GM19324 (cell line): ENCODE measurements around the gene MRGPRX2.

Experiments used
- ATAC-seq: cut with Tn5 transposase; IDR thresholded peaks from one replicate; pipeline ENCODE4 v1.9.1; 2021; ENCODE audit warnings: mild to moderate bottlenecking, moderate library complexity; ENCODE audit not compliant: unreplicated experiment, low FRiP score

Gene MRGPRX2

DNA sequence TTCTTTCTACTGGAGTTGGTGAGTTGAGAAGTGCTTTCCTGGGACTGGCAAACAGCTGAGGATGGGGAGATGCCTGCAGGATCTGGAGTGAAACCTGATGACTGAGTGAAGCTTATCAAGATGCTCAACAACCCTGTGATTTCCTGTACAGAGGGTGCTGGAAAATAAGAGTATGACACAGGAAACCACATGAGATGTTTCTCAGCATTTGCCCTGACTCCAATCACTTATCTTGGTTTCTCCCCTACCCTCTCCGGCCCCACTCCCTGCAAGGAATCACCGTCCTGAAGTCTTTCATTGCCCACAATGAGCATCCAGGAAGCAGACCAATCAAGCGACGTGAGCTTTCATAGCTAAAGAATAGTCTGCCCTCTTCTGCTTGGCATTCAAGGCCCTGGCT is at the start of gene MRGPRX2:
Gene MRGPRX2 (minus strand): TSS at position 89 of the 400 bp plus-strand sequence. CDS start 4,315 bp downstream, outside the sequence.
- no peak for ATAC-seq

DNA sequence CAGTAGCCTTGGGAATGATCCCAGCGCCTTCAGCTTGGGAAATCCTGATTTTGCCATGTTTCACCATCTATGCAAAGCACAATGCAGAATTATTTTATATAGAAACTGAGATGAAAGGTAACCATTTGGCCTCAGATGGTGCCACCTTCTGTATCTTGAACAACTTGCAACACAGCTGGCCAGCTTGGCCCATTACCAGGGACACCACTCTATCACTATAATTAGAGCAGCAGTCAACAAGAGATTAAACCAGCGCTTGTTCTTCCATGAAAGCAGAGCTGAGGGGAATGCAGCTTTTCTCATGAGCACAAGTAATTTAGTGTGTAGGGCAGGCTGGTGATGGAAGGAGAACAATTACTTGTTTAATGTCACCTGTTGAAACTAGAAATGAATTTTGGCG is 49.8 kb upstream of the MRGPRX2 start:
- ATAC-seq: no peak

DNA sequence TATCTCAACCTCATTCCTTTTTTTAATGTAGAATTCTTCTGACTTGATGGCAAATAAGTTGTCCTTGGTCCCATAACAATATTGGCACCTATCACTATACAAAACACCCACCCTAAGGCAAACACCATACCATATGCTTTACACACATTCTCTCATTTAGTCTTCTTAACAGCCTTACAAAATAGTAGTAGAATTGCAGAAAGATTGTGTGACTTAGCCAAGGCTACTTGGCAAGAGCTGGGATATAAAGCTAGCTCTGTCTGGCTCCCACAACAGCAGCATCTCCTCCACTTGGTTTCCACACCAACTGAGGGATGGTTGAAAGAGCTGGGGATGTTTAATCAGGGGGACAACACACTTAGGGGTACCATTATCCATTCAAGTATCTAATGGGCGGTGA is 46.6 kb upstream of the MRGPRX2 start:
- no peak for ATAC-seq

DNA sequence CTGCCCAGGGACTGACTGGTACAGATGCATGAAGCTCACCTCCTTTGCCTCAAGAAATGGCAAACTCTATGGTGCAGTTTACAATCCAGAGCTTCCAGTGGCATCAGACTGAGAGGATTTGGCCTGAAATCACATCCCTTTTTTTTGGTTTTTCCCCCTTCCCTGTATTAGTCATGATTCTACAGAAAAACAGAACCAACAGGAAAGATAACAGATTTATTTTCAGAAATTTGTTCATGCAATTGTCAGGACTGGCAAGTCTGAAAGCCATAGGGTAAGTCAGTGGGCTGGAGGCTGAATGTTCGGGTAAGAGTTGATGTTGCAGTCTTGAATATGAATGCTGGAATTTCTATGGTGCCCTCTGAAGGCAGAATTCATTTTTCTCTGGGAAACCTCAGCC is 44.5 kb upstream of the MRGPRX2 start:
- no peak for ATAC-seq

DNA sequence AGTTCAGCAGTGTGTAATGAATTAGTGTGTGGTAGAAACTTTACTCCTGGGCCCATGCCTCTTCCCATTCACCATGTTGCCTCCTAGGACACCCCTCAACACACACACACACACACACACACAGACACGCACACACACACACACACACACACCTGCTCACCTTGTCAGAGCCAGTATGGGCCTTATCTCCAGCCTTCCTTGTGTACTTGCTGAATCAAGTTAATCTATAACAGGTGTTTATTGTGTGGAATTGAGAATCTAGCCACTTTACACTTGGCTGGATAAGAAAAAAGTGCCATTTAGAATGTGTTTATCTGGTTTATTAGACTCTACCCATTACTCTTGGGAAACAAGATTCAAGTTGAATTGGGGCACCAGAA is 42.0 kb upstream of the MRGPRX2 start:
- ATAC-seq: no peak

DNA sequence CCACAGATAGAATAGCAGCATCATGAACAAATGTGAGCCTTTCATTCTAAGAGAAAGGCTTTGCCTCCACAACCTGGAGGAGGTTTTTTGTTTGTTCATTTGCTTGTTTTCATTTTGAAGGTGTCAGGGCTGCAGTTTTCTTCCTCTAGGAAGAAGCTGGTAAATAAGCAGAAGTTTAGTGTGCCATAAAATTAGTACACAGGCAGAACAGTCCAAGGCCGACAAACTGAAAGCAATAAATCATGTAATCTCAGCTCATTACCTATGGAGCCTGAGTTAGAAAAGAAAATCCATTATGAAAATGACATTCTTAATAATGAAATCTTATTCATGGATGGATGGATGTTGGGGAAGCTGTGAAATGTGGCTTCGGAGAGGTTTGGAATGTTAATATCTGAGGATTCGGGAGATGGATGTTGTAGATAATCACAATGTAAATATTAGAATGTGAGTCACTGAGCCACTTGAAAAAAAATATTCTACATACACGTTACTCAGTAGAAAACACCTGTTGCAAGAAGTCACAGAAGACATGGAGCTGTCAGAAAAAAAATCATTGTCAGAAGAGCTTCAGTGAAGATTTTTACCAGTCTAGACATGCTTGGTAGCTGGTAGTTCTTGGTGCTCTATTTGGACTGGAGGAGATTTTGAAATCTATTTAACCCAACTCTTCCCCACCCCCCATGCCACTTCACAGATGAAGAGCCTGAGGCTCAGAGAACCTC is 41.4 kb upstream of the MRGPRX2 start:
- ATAC-seq: no peak

DNA sequence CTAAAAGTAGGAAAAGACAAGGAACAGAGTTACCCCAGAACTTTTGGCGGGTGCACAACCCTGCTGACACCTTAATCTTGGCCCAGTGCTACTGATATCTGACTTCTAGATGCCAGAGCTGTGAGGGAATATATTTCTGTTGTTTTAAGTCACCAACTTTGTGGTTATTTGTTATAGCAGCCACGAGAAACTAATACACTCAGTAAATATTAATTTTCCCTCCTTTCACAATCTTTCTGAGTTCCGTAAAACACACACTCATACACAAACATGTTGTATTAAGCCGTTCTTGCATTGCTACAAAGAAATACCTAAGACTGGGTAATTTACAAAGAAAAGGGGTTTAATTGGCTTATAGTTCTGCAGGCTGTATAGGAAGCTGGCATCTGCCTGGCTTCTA is 40.4 kb upstream of the MRGPRX2 start:
- ATAC-seq: no peak

DNA sequence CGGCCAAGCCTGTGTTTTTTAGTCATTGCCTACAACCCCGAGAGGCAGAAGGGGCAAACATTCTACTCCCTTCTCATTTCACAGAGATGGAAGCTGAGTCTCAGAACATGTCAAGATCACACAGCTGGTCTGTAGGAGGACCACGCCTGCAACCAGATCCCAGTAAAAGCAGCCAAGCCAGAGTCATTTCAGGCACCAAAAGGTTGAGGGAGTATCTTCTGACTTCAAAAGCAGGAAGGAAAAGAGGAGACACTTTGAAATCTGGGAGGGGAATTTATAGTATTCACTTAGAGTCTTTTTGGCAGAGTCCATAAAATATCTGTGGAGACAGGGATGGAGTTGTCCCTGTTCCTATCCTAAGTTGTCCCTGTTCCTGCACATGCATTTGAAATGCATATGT is 38.6 kb upstream of the MRGPRX2 start:
- no peak for ATAC-seq

DNA sequence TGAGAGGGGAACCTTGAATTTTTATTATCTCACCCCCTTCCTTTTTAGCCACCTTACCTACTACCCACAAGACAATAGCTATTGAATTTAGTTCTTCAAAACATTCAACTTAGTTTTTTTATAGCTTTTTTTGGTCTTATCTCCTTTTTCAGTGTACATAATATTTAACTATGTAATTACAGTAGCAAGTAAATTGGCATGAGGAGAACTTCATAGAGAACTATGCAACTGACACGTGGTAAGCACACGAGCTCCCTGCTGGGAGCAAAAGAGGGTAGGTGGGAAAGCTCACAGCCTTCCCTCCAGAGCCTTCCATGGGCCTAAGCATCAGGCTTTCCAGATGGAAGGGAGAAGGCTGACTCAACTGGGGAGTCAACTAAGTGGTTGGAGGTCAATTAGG is 34.3 kb upstream of the MRGPRX2 start:
- ATAC-seq: no peak

DNA sequence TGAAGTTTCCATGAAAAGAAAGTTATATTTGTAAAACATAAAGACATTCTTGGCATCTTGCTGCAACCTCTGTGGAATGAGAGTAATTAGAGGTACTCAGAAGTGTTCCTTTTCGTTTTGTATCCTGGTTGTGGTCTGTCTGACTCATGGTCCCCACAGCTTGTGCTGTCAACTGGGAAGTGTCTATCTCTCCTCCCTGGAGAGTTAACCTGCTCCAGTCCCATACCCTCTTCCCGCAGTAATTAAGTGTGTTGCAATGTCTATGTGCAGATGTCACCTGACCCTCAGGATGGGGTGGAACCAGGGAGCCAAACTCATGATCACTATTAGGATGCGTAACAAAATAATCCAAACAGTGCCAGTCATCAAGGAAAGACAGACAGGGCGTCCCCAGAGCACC is 33.5 kb upstream of the MRGPRX2 start:
- no peak for ATAC-seq

DNA sequence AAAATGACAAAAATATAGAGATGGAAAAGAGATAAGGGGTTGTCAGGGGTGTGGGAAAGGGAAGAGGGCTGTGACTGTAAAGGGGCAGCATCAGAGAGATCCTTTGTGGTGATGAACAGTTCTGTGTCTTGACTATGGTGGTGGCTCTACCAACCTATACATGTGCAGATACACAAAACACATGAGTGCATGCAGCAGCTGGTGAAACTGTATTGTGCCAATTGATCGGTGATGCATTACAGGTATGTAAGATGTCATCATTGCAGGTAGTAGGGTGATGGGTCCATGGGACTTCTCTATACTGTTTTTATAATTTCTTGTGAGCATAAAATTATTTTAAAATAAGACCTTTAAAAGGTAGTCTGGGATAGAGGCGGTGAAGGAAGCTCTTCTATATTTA is 32.3 kb upstream of the MRGPRX2 start:
- ATAC-seq: no peak

DNA sequence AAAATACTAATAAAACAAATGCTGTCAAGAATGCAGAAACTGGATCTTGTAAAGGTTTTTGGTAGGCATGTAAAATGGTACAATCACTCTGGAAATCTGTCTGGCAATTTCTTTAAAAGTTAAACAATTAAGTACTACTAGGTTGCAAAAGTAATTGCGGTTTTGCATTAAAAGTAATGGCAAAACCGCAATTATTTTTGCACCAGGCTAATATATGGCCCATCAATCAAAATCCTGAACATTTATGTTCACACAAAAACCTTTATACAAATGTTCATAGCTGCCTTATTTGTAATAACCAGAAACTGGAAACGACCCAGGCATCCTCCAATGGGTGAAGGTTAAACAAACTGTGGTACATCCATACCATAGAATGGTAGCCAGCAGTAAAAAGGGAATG is 31.8 kb upstream of the MRGPRX2 start:
- no peak for ATAC-seq

DNA sequence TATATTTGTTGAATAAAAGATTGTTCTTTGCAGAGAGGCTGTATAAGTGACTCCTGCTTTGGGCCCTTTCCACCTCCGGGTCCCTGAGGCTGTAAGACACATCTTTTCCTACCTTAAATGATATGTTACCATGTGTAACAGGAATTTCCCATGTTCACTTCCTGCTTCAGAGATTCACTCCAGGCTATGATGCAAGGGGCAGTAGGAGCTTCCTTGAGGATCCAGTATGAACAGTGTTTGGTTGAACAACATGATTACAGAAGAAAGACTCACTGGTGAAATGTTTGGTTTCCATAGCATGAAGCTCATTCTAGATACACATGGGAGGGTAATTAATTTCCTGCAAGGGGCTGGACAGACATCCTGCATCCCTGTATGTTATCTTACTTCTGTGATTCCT is 30.8 kb upstream of the MRGPRX2 start:
- ATAC-seq: no peak

DNA sequence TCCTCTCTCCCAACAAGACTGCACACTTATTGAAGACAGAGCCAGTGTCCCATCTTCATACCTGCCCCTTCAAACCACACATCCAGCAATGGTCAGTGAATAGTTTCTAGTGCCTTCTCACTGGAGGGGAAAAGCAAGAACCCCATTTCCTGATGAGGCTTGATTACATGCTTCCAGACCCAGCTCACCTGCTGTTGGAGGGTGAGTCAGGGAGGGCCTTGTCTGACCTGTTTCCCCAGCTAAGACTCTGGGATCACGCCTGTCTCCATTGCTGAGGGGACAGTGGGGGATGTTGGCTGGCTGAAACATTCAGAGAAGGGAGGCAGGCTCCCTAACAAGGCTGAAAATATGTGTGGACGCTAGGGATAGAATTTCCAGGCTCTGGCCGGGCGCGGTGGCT is 28.9 kb upstream of the MRGPRX2 start:
- ATAC-seq: no peak

DNA sequence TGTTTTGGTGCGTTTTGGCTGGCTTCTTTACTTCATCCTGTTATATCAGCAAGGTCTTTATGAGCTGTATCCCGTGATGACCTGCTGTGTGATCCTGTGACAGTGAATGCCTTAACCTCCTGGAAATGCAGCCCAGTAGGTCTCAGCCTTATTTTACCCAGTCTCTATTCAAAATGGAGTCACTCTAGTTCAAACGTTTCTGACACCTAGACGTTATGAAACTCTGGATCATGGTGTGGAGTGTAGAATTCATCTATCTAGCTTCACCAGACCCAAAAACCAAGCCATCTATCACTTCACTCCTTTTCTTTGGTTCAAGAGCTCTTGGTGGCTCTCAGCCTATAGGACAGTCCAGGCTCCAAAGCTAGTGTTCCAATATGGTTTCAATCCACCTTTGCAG is 28.3 kb upstream of the MRGPRX2 start:
- no peak for ATAC-seq

DNA sequence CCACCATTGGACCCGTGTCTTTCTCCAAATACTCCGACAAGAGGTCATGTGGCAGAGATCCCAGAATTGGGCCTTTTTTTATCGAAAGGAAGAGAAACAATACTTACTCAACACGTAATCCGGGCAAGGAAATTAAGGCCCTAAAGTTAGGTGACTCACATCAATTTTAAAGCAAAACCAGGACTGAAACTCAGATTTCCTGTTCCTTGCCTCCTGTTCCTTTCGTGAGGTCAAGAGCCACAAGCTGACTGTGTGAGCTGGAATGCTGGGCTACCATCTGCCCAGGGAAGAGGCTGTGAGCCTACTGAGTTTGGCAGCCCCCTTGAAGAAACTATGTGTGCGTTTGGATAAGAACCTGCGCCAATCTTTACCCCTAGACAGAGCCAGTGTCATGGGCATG is 27.1 kb upstream of the MRGPRX2 start:
- no peak for ATAC-seq

DNA sequence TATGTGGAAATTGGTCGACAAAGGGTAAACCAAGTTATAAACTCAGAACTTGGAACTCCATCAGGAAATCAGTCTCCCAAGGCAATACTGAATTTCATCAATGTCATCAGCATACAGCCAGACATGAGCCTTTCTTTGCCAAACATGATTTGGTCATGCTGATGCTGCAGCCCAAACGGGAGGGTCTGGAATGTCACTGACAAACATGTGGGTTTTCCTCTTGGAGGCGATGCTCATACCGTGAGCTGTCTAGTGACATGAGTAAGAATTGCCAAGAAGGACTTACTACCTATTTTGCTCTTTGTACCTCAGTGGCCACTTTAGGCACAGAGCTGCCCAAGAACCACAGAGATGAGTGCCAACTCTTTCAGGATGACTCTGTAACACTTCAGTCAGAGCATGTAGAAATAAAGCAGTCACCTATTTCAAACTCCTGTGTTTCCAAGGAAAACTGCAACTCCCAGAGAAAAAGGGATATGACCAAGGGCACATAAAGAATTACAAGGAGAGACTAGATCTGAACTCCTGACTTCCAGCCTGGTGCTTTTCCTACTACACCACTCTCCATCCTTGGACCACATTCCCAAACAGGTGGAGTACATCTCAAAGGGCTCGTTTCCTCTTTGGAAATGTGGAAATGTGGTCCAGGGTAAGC is 24.3 kb upstream of the MRGPRX2 start:
- no peak for ATAC-seq

DNA sequence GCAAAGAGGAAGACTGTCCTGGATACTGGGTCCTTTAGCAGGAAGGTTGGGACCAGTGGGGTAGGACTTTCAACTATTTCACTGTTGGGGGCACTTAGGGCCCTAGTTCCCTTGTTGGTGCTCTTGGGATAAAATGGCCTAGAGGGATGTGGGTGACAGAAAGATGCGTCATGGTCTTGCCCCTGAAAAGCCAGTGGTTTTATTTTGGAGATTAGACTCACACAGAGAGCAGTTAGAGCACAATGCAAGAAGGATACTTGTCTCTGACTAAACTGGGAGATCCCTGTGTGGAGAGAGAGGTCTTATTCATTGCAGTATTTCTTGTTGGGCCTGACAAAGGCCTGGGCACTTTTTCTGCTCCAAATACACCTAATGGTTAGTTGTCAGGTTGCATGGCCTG is 22.6 kb upstream of the MRGPRX2 start:
- no peak for ATAC-seq

DNA sequence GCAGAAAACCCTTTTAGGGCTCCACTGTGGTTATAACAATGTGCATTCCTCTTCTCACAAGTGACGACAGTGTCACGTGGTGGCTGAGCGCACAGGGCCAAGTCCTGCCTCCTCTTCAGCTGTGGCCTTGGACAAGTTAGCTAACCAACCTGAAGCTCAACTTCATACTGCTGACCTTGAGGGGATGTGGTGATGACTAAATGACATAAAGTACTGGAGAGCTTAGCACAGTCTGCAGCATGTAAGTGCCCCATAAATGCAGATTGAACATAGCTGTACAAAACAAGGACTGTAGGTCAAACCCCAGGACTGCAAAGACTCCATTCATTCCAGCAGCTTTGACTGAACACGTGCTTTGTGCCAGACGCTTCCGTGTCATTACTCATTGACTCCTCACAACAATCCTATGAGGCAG is 20.1 kb upstream of the MRGPRX2 start:
- ATAC-seq: no peak

DNA sequence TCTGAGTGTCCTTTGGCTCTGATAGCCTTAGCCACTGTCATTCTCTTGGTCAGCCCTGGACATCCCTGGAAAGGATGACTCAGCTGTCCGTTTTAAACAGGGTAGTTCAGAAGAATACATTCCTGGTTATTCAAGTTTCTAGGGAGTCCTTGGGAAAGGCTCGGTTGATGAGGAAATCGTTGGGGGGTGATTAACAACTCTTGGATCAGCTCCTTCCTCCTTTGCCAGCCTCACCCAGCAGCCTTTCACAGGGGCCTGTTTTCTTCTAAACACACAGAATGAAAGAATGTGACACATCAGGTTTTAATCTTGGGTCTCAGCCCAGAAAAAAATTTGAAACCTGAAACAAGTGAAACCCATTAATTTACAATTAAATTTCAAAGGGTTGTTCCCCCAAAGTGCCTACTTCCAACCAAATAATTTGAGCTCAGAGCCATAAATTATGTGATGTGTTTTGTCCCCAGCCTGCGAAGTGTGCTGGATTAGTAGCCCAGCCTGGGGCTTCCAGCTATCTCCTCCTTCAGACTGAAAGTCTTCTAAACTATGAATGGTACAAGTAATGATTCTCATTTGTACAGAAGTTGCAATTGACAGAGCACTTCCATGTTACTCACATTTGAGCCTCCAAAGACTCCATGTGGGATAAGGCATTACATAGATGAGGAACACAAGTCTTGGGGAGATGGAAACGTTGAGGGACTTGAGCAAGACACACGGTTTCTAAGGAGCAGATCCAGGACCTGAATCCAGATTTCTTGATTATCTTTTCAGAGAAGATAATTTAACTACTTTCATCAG is 19.3 kb upstream of the MRGPRX2 start:
- no peak for ATAC-seq

DNA sequence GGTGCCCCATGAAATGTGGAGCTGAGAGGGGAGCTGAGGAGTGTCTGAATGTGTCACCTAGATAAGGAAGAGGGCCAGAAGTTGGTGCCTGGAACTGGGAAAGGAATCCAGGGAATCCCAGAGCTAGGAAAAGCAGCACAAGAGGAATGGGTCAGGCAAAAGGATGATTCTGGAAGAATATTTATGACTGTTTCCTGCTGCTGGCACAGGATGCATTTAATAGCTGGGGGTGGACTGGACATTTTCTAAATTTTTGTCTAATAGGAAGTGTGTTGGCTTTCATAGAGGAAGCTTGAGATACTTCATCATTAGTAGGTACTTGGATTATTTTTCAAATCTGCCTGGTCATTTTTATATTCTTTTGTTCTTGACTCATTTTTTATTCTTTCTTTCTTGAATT is 17.4 kb upstream of the MRGPRX2 start:
- no peak for ATAC-seq
